HepG2 (cell line): ENCODE measurements around the gene BCAS3. TPM values are rescaled to one million over a fixed set of nuclear protein-coding genes. Genes with fewer than 3 reads are reported as not detected.

Experiments
- AHDC1 ChIP-seq: sonication (generic); formaldehyde crosslinking; IDR thresholded peaks from 2 replicates; pipeline ENCODE4 v1.5.1; 2020; ENCODE audit warnings: mild to moderate bottlenecking, missing genetic modification reagents, borderline replicate concordance
- ARNTL ChIP-seq: sonication (generic); formaldehyde crosslinking; IDR thresholded peaks from 2 replicates; pipeline ENCODE4 v1.4.0; 2020; ENCODE audit warnings: mild to moderate bottlenecking, missing genetic modification reagents
- CBX1 ChIP-seq: IDR thresholded peaks from one replicate; pipeline ENCODE4 v1.6.1; 2016; ENCODE audit warnings: antibody characterized with exemption, low read depth
- GLMP ChIP-seq: sonication (generic); formaldehyde crosslinking; IDR thresholded peaks from 2 replicates; pipeline ENCODE4 v1.9.0; 2021; ENCODE audit warnings: missing genetic modification reagents, mild to moderate bottlenecking, borderline replicate concordance
- KAT2B ChIP-seq: fragments of 150-350 bp; IDR thresholded peaks from 2 replicates; pipeline ENCODE4 v1.6.1; 2014; ENCODE audit warnings: low read depth, low read length, borderline replicate concordance
- KLF15 ChIP-seq: sonication (generic); formaldehyde crosslinking; IDR thresholded peaks from 2 replicates; pipeline ENCODE4 v1.8.1; 2023; ENCODE audit warnings: borderline replicate concordance, mild to moderate bottlenecking, inconsistent platforms, missing genetic modification reagents, mixed read lengths
- MAFF ChIP-seq: IDR thresholded peaks from 2 replicates; pipeline ENCODE4 v1.6.1; 2011; ENCODE audit warnings: low read depth, low read length, improper control_type of control experiment
- PAF1 ChIP-seq: IDR thresholded peaks from 2 replicates; pipeline ENCODE4 v1.6.1; 2016; ENCODE audit warnings: missing genetic modification reagents, missing compliant biosample characterization
- RFXAP ChIP-seq: sonication (generic); formaldehyde crosslinking; IDR thresholded peaks from 2 replicates; pipeline ENCODE4 v1.4.0; 2020; ENCODE audit warnings: missing genetic modification reagents, borderline replicate concordance
- ZFP82 ChIP-seq: sonication (generic); formaldehyde crosslinking; IDR thresholded peaks from 2 replicates; pipeline ENCODE4 v1.5.1; 2020; ENCODE audit warnings: mild to moderate bottlenecking, missing genetic modification reagents, borderline replicate concordance
- ZNF20 ChIP-seq: sonication (generic); formaldehyde crosslinking; IDR thresholded peaks from 2 replicates; pipeline ENCODE4 v1.4.0; 2020; ENCODE audit warnings: mild to moderate bottlenecking, moderate library complexity, missing genetic modification reagents
- ZNF543 ChIP-seq: sonication (generic); formaldehyde crosslinking; IDR thresholded peaks from 2 replicates; pipeline ENCODE4 v1.4.0; 2020; ENCODE audit warnings: mild to moderate bottlenecking, missing genetic modification reagents
- ZNF558 ChIP-seq: sonication (generic); formaldehyde crosslinking; IDR thresholded peaks from 2 replicates; pipeline ENCODE4 v1.9.0; 2022; ENCODE audit warnings: mild to moderate bottlenecking, missing genetic modification reagents, borderline replicate concordance
- ZNF687 ChIP-seq: sonication (generic); formaldehyde crosslinking; IDR thresholded peaks from 2 replicates; pipeline ENCODE4 v1.5.1; 2020; ENCODE audit warnings: mild to moderate bottlenecking, missing genetic modification reagents, moderate library complexity
- ZNF768 ChIP-seq: sonication (generic); formaldehyde crosslinking; IDR thresholded peaks from 2 replicates; pipeline ENCODE4 v1.4.0; 2020; ENCODE audit warnings: missing genetic modification reagents
- polyA plus RNA-seq, 8 experiments: library from polyadenylated mRNA; depleted of rRNA in 3 of 8; stranded (reverse) in 7 of 8; unstranded in 1 of 8; fragments of >200 nt; fragmentation: Illumina TruSeq in 4 of 8; extraction: Trizol in 4 of 8; gene quantifications; 2 replicates each; pipeline versions ENCODE4 v1.2.1 to v1.2.3, GENCODE V29; 2011 to 2016; ENCODE audit warnings: low read depth in 4 of 8, missing spikeins in 1 of 8, mixed read lengths in 1 of 8; ENCODE audit not compliant: insufficient read depth in 1 of 8
- total RNA-seq, 5 experiments: library from RNA; depleted of rRNA; stranded (reverse); fragments of >200 nt; fragmentation: Illumina TruSeq; extraction: Trizol; gene quantifications; 2 replicates each; pipeline ENCODE4 v1.2.3, GENCODE V29; 2016; ENCODE audit warnings: low read depth in 1 of 5
- TF ChIP-seq, protein P1 (sequence below): sonication (generic); formaldehyde crosslinking; IDR thresholded peaks from 2 replicates; pipeline ENCODE4 v1.9.0; 2021; ENCODE audit warnings: missing genetic modification reagents, mild to moderate bottlenecking, borderline replicate concordance

BCAS3 gene
- total and polyA plus RNA-seq, 2 of the 13 experiments (the other 11 are each of a cell fraction or from before 2014, with no cell fraction given), result 10.7 to 11.2 TPM

DNA sequence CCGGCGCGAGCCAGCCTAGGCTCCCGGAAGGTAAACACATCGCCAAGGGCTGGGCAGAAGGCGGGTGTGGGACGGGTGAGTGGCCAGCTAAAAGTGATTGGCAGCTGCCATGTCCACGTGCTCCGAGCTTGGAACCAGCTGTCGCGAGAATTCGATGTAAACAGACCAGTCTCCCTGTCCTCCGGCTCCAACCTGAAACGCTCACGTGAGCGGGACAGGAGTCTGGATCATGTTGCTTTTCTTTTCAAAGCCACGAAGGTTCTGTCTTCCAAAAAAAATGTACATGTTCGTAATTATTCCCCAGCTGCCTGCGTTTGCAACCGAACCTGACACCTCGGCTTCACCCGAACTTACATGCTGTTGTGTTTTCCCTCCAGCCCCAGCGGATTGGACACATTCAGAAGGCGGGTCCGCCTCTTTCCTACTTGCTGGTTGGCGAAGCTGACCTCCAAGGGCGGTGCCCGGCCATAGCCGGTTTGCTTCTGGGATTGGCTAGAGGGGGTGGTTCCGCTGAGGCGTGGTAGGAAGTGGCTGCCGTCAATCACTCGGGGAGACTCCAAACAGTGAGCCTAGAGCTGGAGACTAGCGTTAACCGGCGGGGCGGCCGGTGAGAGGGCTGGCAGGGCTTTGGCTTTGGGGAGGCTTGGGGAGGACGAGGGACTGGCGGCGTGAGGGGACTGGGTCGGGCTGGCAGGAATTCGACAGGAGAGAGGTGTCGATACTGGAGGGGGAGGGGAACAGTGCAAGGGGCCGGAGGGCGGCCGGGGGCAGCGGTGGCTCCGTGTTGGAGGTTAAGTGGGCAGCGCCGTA, at the start of gene BCAS3 (continued):
- TF ChIP-seq CBX1, result no peak
- TF ChIP-seq ZNF768 (CRISPR knock-in tag), result no peak
- TF ChIP-seq GLMP (CRISPR knock-in tag), result no peak
- peak; percentile 57; the same call in 1 of the 2 replicates for TF ChIP-seq RFXAP (CRISPR knock-in tag)
- TF ChIP-seq PAF1 (CRISPR knock-in tag), result no peak
- TF ChIP-seq ZNF20 (CRISPR knock-in tag), result no peak
- peak; percentile 36; the same call in 1 of the 2 replicates for TF ChIP-seq AHDC1
- TF ChIP-seq MAFF, result no peak
- no peak for TF ChIP-seq KAT2B
- TF ChIP-seq ZFP82 (CRISPR knock-in tag), result peak; percentile 59; the same call in 1 of the 2 replicates
- TF ChIP-seq KLF15 (CRISPR knock-in tag), result no peak; the same call in 1 of the 2 replicates
- peak; percentile 78; the same call in 1 of the 2 replicates for TF ChIP-seq ZNF558 (CRISPR knock-in tag)
- peak; percentile 97 for TF ChIP-seq ZNF543 (CRISPR knock-in tag)
- TF ChIP-seq ARNTL (CRISPR knock-in tag), result peak; percentile 74
- TF ChIP-seq, protein P1, sequence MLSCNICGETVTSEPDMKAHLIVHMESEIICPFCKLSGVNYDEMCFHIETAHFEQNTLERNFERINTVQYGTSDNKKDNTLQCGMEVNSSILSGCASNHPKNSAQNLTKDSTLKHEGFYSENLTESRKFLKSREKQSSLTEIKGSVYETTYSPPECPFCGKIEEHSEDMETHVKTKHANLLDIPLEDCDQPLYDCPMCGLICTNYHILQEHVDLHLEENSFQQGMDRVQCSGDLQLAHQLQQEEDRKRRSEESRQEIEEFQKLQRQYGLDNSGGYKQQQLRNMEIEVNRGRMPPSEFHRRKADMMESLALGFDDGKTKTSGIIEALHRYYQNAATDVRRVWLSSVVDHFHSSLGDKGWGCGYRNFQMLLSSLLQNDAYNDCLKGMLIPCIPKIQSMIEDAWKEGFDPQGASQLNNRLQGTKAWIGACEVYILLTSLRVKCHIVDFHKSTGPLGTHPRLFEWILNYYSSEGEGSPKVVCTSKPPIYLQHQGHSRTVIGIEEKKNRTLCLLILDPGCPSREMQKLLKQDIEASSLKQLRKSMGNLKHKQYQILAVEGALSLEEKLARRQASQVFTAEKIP (CRISPR knock-in tag), result no peak
- TF ChIP-seq ZNF687 (CRISPR knock-in tag), result peak; percentile 88
